Stimulated activated naive CD8-positive, alpha-beta T cell treated with anti-CD3 and anti-CD28 coated beads, Interleukin-15, amount 100 ng/mL, for 72 hours (primary cell): ENCODE measurements around the gene CHRNB1.
A peak's percentile ranks its signal among the peaks of the same experiment; 100 is the strongest.

Experiments used
- ATAC-seq: fragments of 150-1000 bp; cut with Tn5 transposase; 2 replicates; pipeline ENCODE4 v1.10.0; 2021; ENCODE audit warnings: mild to moderate bottlenecking, moderate library complexity
- DNase-seq, 2 donors: peaks; one replicate each; pipeline ENCODE4 v3.0.0; 2021 to 2022
- H3K27ac Mint-ChIP-seq, 2 donors: one replicate each; pipeline ENCODE4 v1.8.0; 2022; ENCODE audit warnings: mild to moderate bottlenecking in 2 of 2, mixed read lengths in 2 of 2, moderate library complexity in 2 of 2
- H3K27me3 Mint-ChIP-seq: one replicate; pipeline ENCODE4 v1.8.0; 2022; ENCODE audit warnings: mixed read lengths
- H3K4me1 Mint-ChIP-seq: one replicate; pipeline ENCODE4 v1.8.0; 2022; ENCODE audit warnings: mild to moderate bottlenecking, mixed read lengths
- H3K4me3 Mint-ChIP-seq, 2 donors: one replicate each; pipeline ENCODE4 v1.8.0; 2022; ENCODE audit warnings: mild to moderate bottlenecking in 2 of 2, mixed read lengths in 2 of 2, moderate library complexity in 1 of 2
- H3K9me3 Mint-ChIP-seq, 2 donors: one replicate each; pipeline ENCODE4 v1.8.0; 2022; ENCODE audit warnings: mixed read lengths in 2 of 2

Gene CHRNB1

GRCh38 chr17:7408863-7409262 is 36.0 kb upstream of the CHRNB1 start:
- peaks cover 10% of the 10 kb centered on the region for H3K27me3 Mint-ChIP-seq
- H3K4me3 Mint-ChIP-seq = peak overlapping the region; percentile 13 to 22
- H3K9me3 Mint-ChIP-seq = no peaks in the 10 kb centered on the region
- DNase-seq = no peak
- H3K4me1 Mint-ChIP-seq = peaks cover 25% of the 10 kb centered on the region
- H3K27ac Mint-ChIP-seq = no peak overlapping the region
- ATAC-seq = no peak

GRCh38 chr17:7409716-7410115 is 35.1 kb upstream of the CHRNB1 start:
- Mint-ChIP-seq H3K4me3 (no peak overlapping the region), H3K27me3 (peaks cover 10% of the 10 kb centered on the region), H3K9me3 (no peaks in the 10 kb centered on the region), H3K4me1 (peaks cover 25% of the 10 kb centered on the region), H3K27ac (no peak overlapping the region)
- no peak for DNase-seq
- ATAC-seq = no peak

GRCh38 chr17:7410634-7411426 is 34.0 kb upstream of the CHRNB1 start:
- Mint-ChIP-seq H3K4me3 (no peak overlapping the region), H3K27ac (no peak overlapping the region), H3K9me3 (no peaks in the 10 kb centered on the region), H3K4me1 (peaks cover 16% of the 10 kb centered on the region), H3K27me3 (peaks cover 6% of the 10 kb centered on the region)
- no peak for DNase-seq
- ATAC-seq = no peak

- ATAC-seq (no peak), DNase-seq (no peak)
- no peaks in the 10 kb centered on the region for H3K9me3 Mint-ChIP-seq
- no peak overlapping the region for H3K27ac Mint-ChIP-seq
- H3K27me3 Mint-ChIP-seq = no peaks in the 10 kb centered on the region
- H3K4me3 Mint-ChIP-seq = no peak overlapping the region
- H3K4me1 Mint-ChIP-seq = peaks cover 11% of the 10 kb centered on the region
Observed at GRCh38 chr17:7411427-7411750, 33.5 kb upstream of the CHRNB1 start.

- H3K27me3 Mint-ChIP-seq = no peaks in the 10 kb centered on the region
- peaks cover 5% of the 10 kb centered on the region for H3K4me1 Mint-ChIP-seq
- H3K4me3 Mint-ChIP-seq = no peak overlapping the region
- ATAC-seq = no peak
- DNase-seq = no peak
- no peak overlapping the region for H3K27ac Mint-ChIP-seq
- no peaks in the 10 kb centered on the region for H3K9me3 Mint-ChIP-seq
Observed at GRCh38 chr17:7413346-7413985, 31.4 kb upstream of the CHRNB1 start.

GRCh38 chr17:7414837-7415236 is 30.0 kb upstream of the CHRNB1 start:
- DNase-seq = no peak
- Mint-ChIP-seq H3K9me3 (no peaks in the 10 kb centered on the region), H3K27me3 (no peaks in the 10 kb centered on the region), H3K27ac (no peak overlapping the region), H3K4me1 (no peaks in the 10 kb centered on the region), H3K4me3 (no peak overlapping the region)
- ATAC-seq = no peak

GRCh38 chr17:7415784-7416183 is 29.1 kb upstream of the CHRNB1 start:
- H3K4me3 Mint-ChIP-seq = no peak overlapping the region

GRCh38 chr17:7416323-7416722 is 28.5 kb upstream of the CHRNB1 start:
- no peak overlapping the region for H3K4me3 Mint-ChIP-seq
- no peak for DNase-seq
- ATAC-seq = no peak
- no peaks in the 10 kb centered on the region for H3K4me1 Mint-ChIP-seq
- no peak overlapping the region for H3K27ac Mint-ChIP-seq
- no peaks in the 10 kb centered on the region for H3K9me3 Mint-ChIP-seq
- no peaks in the 10 kb centered on the region for H3K27me3 Mint-ChIP-seq

More at GRCh38 chr17:7415784-7416183, 29.1 kb upstream of the CHRNB1 start:
- H3K9me3 Mint-ChIP-seq = no peaks in the 10 kb centered on the region
- ATAC-seq (no peak), DNase-seq (no peak)
- no peaks in the 10 kb centered on the region for H3K4me1 Mint-ChIP-seq
- no peak overlapping the region for H3K27ac Mint-ChIP-seq
- no peaks in the 10 kb centered on the region for H3K27me3 Mint-ChIP-seq

GRCh38 chr17:7417056-7417655 is 27.7 kb upstream of the CHRNB1 start:
- H3K27ac Mint-ChIP-seq = no peak overlapping the region
- H3K27me3 Mint-ChIP-seq = no peaks in the 10 kb centered on the region
- H3K9me3 Mint-ChIP-seq = no peaks in the 10 kb centered on the region
- no peaks in the 10 kb centered on the region for H3K4me1 Mint-ChIP-seq
- no peak for DNase-seq
- H3K4me3 Mint-ChIP-seq = no peak overlapping the region
- peak; percentile 63 for ATAC-seq

- ATAC-seq (no peak), DNase-seq (no peak)
- Mint-ChIP-seq H3K4me3 (no peak overlapping the region), H3K9me3 (no peaks in the 10 kb centered on the region), H3K4me1 (no peaks in the 10 kb centered on the region), H3K27ac (no peak overlapping the region), H3K27me3 (no peaks in the 10 kb centered on the region)
Observed at GRCh38 chr17:7418472-7419152, 26.2 kb upstream of the CHRNB1 start.

- Mint-ChIP-seq H3K27ac (peak within 1 kb of the TSS in 1 of 2 donors; percentile 81), H3K4me3 (no peak within 1 kb of the TSS), H3K4me1 (no peaks in the 10 kb centered on the region), H3K9me3 (no peaks in the 10 kb centered on the region), H3K27me3 (no peaks in the 10 kb centered on the region)
- DNase-seq (no peak), ATAC-seq (no peak)
Observed at GRCh38 chr17:7419819-7420610, 24.8 kb upstream of the CHRNB1 start, which contains the start of gene SPEM1. Gene SPEM1, plus strand, starts transcription at chr17:7420324. Its CDS starts 61 bp downstream, at chr17:7420385.

GRCh38 chr17:7421186-7421585 is 23.7 kb upstream of the CHRNB1 start:
- no peak for DNase-seq
- H3K27me3 Mint-ChIP-seq = no peaks in the 10 kb centered on the region
- H3K9me3 Mint-ChIP-seq = no peaks in the 10 kb centered on the region
- H3K4me3 Mint-ChIP-seq = no peak overlapping the region
- H3K27ac Mint-ChIP-seq = no peak overlapping the region
- ATAC-seq = no peak
- no peaks in the 10 kb centered on the region for H3K4me1 Mint-ChIP-seq

- Mint-ChIP-seq H3K4me1 (no peaks in the 10 kb centered on the region), H3K27ac (no peak overlapping the region), H3K4me3 (no peak overlapping the region), H3K9me3 (no peaks in the 10 kb centered on the region), H3K27me3 (no peaks in the 10 kb centered on the region)
- ATAC-seq = no peak
- DNase-seq = no peak
Observed at GRCh38 chr17:7423679-7424078, 21.2 kb upstream of the CHRNB1 start.

GRCh38 chr17:7425316-7425715 is 19.5 kb upstream of the CHRNB1 start, which contains the start of gene SPEM2:
Gene SPEM2, plus strand, starts transcription at chr17:7425616. Its CDS starts 73 bp downstream, at chr17:7425689.
- Mint-ChIP-seq H3K27ac (no peak within 1 kb of the TSS), H3K27me3 (no peaks in the 10 kb centered on the region), H3K9me3 (no peaks in the 10 kb centered on the region), H3K4me3 (no peak within 1 kb of the TSS), H3K4me1 (no peaks in the 10 kb centered on the region)
- DNase-seq (no peak), ATAC-seq (no peak)

GRCh38 chr17:7425756-7426155 is 19.1 kb upstream of the CHRNB1 start:
- Mint-ChIP-seq H3K9me3 (no peaks in the 10 kb centered on the region), H3K27me3 (no peaks in the 10 kb centered on the region), H3K4me1 (no peaks in the 10 kb centered on the region), H3K4me3 (no peak overlapping the region), H3K27ac (no peak overlapping the region)
- DNase-seq = no peak
- no peak for ATAC-seq
